ENCODE results near the gene ZNF865.
"Not testable (repeated sequence)": the region's sequence is repeated elsewhere in the genome, so short reads cannot be mapped to it uniquely, and the experiment has no call there.

Gene ZNF865

DNA sequence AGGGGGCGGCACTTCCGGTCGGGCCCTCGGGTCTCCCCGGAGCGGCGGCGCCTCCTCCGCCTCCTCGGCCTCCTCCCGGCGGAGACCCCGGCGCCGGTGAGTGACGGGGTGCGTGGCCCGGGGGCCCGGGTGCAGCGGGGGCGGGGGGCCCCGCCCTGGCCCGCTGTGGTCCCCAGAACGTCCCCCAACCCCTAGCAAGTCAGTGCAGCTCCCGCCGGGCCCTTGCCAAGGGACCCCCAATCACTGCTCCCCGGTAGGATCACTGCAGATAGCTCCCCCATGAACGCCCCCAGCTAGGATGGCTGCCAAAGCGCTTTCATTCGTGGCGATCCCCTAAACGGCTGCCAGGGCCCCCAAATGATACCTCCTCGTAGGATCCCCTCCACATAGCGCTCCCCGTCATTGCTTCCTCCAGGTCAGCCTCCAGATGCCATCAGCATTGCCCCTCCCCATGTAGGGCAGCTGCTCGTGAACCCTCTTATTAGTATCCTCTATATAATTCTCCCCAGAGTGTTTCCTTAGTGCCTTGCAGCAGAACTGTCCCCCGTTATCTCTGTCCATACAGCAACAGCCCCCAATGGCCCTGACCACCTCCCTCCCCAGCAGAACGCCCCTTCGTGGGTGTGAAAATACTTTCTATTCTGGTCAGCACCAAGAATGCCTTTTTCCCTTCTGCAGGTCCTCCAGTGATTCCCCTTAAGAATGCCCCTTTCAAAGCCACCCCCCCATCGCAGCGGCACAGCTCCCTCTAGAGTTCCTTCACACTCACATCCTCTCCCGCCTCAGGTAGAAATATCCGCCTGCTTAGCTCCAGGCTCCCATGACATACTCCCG is at the start of gene ZNF865:
ZNF865 (plus strand) TSS at position 11 of the 834 bp plus-strand sequence. CDS start 7,972 bp downstream, outside the sequence.
- peak; percentile 5 to 81 (median 46) for DNase-seq

GRCh38 chr19:55559684-55560083 is 45.8 kb upstream of the ZNF865 start:
- peak in 1 of 14 donors; percentile 61 for DNase-seq

DNA sequence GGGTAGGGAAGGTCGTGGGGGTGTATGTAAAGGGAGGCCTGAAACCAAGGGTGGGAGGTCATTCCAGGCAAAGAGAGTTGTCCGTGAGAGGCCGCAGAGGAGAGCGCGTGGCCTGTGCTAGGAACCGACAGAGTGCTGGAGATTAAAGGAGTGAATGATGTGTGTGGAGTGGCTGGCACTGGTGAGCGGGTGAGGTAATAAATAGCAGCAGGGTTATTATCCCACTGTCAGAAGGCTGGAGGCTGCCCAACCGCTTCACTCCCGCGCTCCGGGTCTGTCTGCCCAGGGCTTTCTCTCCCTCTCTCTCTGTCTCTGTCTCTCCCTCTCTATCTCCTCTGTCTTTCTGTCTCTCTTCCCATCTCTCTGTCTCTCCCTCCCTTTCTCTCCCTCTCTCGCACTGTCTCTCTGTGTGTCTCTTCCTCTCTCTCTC is 42.2 kb upstream of the ZNF865 start:
- peak in 3 of 14 donors; percentile 6 to 93 (median 10) for DNase-seq

- no peak for DNase-seq
Observed at GRCh38 chr19:55566823-55567222, 38.6 kb upstream of the ZNF865 start.

- no peak for DNase-seq
Observed at GRCh38 chr19:55567708-55568328, 37.6 kb upstream of the ZNF865 start.

DNA sequence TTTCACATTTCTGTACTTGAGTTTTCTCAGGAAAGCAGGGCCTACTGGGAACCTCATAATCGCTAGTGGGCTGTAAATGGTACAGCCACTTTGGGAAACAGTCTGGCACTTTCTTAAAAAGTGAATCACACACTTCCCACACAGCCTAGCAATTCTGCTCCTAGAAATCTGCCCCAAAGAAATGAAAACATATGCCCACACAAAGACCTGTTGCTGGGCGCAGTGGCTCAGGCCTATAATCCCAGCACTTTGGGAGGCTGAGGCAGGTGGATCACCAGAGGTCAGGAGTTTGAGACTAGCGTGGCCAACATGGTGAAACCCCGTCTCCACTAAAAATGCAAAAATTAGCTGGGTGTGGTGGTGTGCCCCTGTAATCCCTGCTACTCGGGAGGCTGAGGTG is 36.0 kb upstream of the ZNF865 start:
- DNase-seq: not testable (repeated sequence)

- not testable (repeated sequence) for DNase-seq
Observed at GRCh38 chr19:55573929-55574328, 31.5 kb upstream of the ZNF865 start.

DNA sequence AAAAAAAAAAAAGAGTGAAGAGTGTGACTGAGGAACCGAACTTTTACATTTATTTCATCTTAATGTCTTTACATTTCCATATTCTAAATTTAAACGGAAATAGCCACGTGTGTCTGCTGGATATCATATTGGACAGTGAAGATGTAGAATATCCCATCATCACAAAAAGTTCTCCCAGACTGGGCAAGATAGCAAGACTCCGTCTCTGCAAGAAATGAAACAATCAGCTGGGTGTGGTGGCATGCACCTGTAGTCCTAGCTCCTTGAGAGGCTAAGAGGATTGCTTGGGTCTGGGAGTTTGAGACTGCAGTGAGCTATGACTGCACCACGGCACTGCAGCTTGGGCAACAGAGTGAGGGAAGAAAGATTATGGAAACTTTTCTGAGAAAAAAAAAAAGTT is 28.7 kb upstream of the ZNF865 start:
- no peak for DNase-seq

GRCh38 chr19:55578031-55578760 is 27.3 kb upstream of the ZNF865 start:
- DNase-seq: no peak

GRCh38 chr19:55578761-55579747 is 26.4 kb upstream of the ZNF865 start:
- DNase-seq: no peak

DNA sequence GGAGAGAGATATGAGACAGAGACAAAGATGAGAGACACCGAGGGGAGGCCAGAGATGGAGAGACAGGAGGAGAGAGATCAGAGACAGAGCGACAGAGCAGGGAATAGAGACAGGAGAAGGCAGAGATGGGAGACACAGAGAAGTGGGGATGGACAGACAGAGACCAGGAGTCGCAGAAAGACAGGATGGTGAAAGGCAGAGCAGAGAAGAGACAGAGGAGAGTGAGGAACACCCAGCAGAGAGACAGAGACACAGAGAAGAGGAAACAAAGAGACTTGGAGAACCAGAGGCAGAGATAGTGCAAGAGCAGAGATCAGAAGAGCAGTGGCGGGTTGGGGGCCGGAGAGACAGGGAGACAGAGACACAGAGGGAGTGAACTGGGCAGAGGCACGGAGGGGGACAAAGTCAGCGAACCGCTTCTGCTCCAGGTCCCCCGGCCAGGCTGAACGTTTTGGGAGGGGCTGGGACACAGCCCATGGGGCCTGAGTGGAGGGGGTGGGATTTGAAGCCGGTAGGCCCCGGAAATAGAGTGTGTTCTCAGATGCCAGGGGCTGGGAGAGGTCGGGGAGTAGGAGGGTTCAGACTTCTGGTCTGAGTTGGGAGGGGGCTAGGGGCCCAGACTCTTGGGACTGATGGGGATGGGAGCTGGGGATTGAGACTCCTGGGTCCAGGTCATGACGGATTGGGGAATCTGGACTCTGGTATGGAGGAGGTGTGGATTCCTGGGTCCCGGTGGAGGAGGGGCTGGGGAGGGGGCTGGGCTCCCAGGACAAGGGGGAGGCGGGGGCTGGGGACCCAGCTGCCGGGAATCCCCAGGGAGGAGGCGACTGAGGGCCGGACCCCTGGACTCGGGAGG is 25.5 kb upstream of the ZNF865 start:
- peak in 8 of 14 donors; percentile 2 to 69 (median 40) for DNase-seq

DNA sequence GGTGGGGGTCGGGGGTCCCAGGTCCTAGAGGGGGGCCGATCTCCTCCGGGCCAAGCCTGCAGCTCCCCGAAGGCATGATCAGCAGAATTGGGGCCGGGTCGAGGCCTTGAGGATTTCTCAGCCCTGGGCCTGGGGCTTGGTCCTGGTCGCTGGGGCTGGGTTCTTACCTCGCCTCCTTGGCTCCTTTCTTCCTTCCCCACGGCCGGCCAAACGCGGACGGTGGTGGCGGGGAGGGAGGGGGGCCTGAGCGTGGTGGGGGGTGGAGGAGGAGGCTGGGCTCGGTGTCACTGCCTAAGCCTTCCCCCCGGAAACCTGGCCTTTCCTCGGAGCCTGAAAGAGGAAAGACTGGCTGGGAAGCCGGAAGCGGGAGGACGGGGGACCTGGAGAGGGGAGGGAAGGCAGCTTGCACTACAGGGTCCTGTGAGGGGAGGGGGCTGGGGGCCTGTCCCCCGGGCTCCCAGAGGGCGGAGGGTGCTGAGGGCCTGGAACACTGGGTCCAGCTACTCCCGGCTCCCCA is 24.8 kb upstream of the ZNF865 start, which contains the start of gene ZNF579:
ZNF579 (minus strand) TSS at position 221 of the 517 bp plus-strand sequence. CDS start 1,209 bp downstream, outside the sequence.
- peak; percentile 41 to 92 (median 83) for DNase-seq

DNA sequence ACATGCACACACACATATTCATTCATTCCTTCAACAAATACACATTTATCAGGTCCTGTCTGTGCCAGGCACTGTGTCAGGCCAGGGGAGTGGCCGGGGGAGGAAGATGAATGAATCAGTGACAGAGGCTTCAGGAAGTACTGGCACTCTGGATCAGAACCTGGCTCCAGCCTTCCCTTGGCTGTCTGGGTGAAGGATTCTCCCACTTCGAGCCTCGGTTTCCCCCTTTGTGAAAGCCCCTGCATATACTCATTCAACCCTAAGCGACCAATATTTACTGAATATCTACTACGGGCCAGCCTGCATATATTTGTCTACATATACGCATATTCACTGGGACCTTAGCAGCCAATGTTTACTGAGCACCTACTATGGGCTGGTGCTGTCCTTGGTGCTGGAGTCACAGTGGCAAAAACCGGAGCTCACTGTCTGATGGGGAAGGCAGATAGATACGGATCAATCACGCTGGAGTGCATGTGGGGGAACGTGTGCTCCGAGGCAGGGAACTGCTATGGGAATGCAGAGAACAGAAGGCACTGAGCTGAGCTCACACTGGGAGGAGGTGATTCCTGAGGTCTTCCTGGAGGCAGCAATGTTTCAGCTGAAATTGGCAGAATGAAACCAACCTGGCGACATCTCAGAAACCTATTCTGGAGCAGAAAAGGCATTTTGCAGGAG is 24.2 kb upstream of the ZNF865 start:
- no peak for DNase-seq

DNA sequence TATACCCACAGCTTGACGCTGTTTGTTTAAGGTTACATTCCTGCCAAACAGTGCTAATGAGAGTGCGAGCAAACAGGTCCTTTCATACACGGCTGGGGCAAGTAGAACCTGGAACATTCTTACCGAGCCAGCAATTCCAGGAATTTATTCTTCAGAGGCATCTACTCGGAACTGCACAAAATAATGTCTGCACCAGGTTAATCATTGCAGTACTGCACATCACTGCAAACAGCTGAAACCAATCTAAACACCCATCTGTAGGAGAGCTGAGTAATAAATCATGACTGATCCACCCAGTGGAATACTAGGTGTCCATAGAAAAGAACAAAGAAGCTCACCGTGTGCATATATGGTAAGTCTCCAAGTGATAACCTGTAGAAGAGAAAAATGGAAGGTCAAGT is 23.6 kb upstream of the ZNF865 start:
- DNase-seq: no peak

DNA sequence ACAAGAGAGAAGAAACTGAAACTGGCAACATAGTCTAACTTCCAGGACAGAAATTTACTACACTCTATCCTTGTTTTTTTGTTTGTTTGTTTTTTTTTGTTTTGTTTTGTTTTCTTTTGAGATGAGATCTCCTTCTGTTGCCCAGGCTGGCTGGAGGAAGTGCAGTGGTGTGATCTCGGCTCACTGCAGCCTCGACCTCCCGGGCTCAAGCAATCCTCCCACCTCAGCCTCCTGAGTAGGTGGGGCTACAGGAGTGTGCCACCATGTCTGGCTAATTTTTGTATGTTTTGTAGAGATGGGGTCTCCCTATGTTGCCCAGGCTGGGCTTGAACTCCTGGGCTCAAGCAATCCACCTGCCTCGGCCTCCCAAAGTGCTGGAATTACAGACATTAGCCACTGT is 23.2 kb upstream of the ZNF865 start:
- not testable (repeated sequence) for DNase-seq

GRCh38 chr19:55583897-55584296 is 21.6 kb upstream of the ZNF865 start:
- DNase-seq: not testable (repeated sequence)

- no peak for DNase-seq
Observed at GRCh38 chr19:55584871-55585270, 20.6 kb upstream of the ZNF865 start.

- peak in 12 of 14 donors; percentile 17 to 71 (median 47) for DNase-seq
Observed at GRCh38 chr19:55585658-55586339, 19.6 kb upstream of the ZNF865 start.
